CD14-positive monocyte (primary cell): ENCODE measurements around the gene TNS2. TPM values are rescaled to one million over a fixed set of nuclear protein-coding genes. Genes with fewer than 3 reads are reported as not detected.
"Not testable (repeated sequence)": the region's sequence is repeated elsewhere in the genome, so short reads cannot be mapped to it uniquely, and the experiment has no call there.

ENCODE experiments used
- DNase-seq, 3 donors: peaks; one replicate each; pipeline ENCODE4 v3.0.0-alpha.2; 2011 to 2022
- H2AFZ ChIP-seq: 2 replicates; pipeline ENCODE4 v1.6.0; 2012; ENCODE audit warnings: mild to moderate bottlenecking, low read depth, low read length, inconsistent platforms; ENCODE audit not compliant: insufficient read depth, poor library complexity, severe bottlenecking
- H3K27ac ChIP-seq, 2 donors: 1 replicate in 1 of 2; 2 replicates in 1 of 2; pipeline ENCODE4 v1.5.1; 2012 to 2013; ENCODE audit warnings: low read length in 2 of 2, control low read depth in 1 of 2, inconsistent platforms in 1 of 2, low read depth in 1 of 2, mild to moderate bottlenecking in 1 of 2
- H3K27me3 ChIP-seq, 2 donors: one replicate each; pipeline versions ENCODE4 v1.6.0 to v1.6.1; 2011 to 2013; ENCODE audit warnings: low read length in 2 of 2; ENCODE audit not compliant: control insufficient read depth in 2 of 2, insufficient read depth in 2 of 2
- H3K36me3 ChIP-seq, 2 donors: replicated peaks in 1 of 2; 1 replicate in 1 of 2; 2 replicates in 1 of 2; pipeline versions ENCODE4 v1.5.1 to v1.6.1; 2012 to 2013; ENCODE audit warnings: low read length in 2 of 2, control low read depth in 1 of 2, inconsistent platforms in 1 of 2, mild to moderate bottlenecking in 1 of 2; ENCODE audit not compliant: insufficient read depth in 2 of 2, control insufficient read depth in 1 of 2
- H3K4me1 ChIP-seq, 2 donors: 1 replicate in 1 of 2; 2 replicates in 1 of 2; pipeline versions ENCODE4 v1.5.1 to v1.6.1; 2012 to 2013; ENCODE audit warnings: low read length in 2 of 2, control low read depth in 1 of 2, inconsistent platforms in 1 of 2, mild to moderate bottlenecking in 1 of 2, moderate library complexity in 1 of 2; ENCODE audit not compliant: insufficient read depth in 2 of 2, control insufficient read depth in 1 of 2
- H3K4me2 ChIP-seq: replicated peaks from 2 replicates; pipeline ENCODE3; 2012; ENCODE audit warnings: low read length, moderate library complexity, mild to moderate bottlenecking; ENCODE audit not compliant: poor library complexity, severe bottlenecking; ENCODE audit errors: extremely low read depth
- H3K4me3 ChIP-seq, 3 experiments: fragments of 200-600 bp in 1 of 3; sonication (generic) in 1 of 3; replicated peaks in 1 of 3; 1 replicate in 2 of 3; 2 replicates in 1 of 3; pipeline ENCODE4 v1.5.1; 2011 to 2013; ENCODE audit warnings: low read length in 3 of 3, mild to moderate bottlenecking in 3 of 3, control low read depth in 2 of 3, low read depth in 2 of 3, inconsistent platforms in 1 of 3, moderate library complexity in 1 of 3
- H3K79me2 ChIP-seq: 2 replicates; pipeline ENCODE4 v1.6.0; 2012; ENCODE audit warnings: mild to moderate bottlenecking, control low read depth, inconsistent platforms, low read length, moderate library complexity; ENCODE audit not compliant: insufficient read depth
- H3K9ac ChIP-seq: 2 replicates; pipeline ENCODE4 v1.6.0; 2017; ENCODE audit warnings: low read length, mild to moderate bottlenecking; ENCODE audit not compliant: insufficient read depth, poor library complexity, severe bottlenecking
- H3K9me3 ChIP-seq, 2 donors: replicated peaks in 1 of 2; 1 replicate in 1 of 2; 2 replicates in 1 of 2; pipeline versions ENCODE4 v1.5.1 to v1.6.1; 2012 to 2013; ENCODE audit warnings: low read length in 2 of 2, control low read depth in 1 of 2; ENCODE audit not compliant: control insufficient read depth in 1 of 2, insufficient read depth in 1 of 2
- H4K20me1 ChIP-seq: 2 replicates; pipeline ENCODE4 v1.6.0; 2012; ENCODE audit warnings: mild to moderate bottlenecking, low read length, control low read depth, moderate library complexity; ENCODE audit not compliant: insufficient read depth
- H3K27ac Mint-ChIP-seq, 7 donors: one replicate each; pipeline ENCODE4 v1.8.0; 2020; ENCODE audit warnings: mild to moderate bottlenecking in 7 of 7, mixed read lengths in 7 of 7, moderate library complexity in 6 of 7, inconsistent platforms in 2 of 7
- H3K27me3 Mint-ChIP-seq, 3 donors: one replicate each; pipeline ENCODE4 v1.8.0; 2021 to 2022; ENCODE audit warnings: low read depth in 3 of 3, mild to moderate bottlenecking in 3 of 3, mixed read lengths in 3 of 3, moderate library complexity in 3 of 3, inconsistent platforms in 1 of 3
- H3K36me3 Mint-ChIP-seq, 2 donors: one replicate each; pipeline ENCODE4 v1.8.0; 2020; ENCODE audit warnings: mixed read lengths in 2 of 2, inconsistent platforms in 1 of 2, mild to moderate bottlenecking in 1 of 2
- H3K4me1 Mint-ChIP-seq: one replicate; pipeline ENCODE4 v1.8.0; 2020; ENCODE audit warnings: mild to moderate bottlenecking, mixed read lengths
- H3K4me3 Mint-ChIP-seq, 2 donors: one replicate each; pipeline ENCODE4 v1.8.0; 2020; ENCODE audit warnings: mild to moderate bottlenecking in 2 of 2, mixed read lengths in 2 of 2, moderate library complexity in 1 of 2
- H3K9me3 Mint-ChIP-seq, 7 donors: one replicate each; pipeline ENCODE4 v1.8.0; 2020 to 2022; ENCODE audit warnings: mixed read lengths in 7 of 7, mild to moderate bottlenecking in 6 of 7, moderate library complexity in 6 of 7, inconsistent platforms in 2 of 7
- CTCF ChIP-seq: fragments of 200-600 bp; IDR thresholded peaks from one replicate; pipeline ENCODE4 v1.8.0; 2022; ENCODE audit warnings: antibody characterized with exemption, mild to moderate bottlenecking
- WGBS: methylation state at CpG from one replicate; pipeline ENCODE4 v1.1.5; 2013; ENCODE audit warnings: missing lambda C conversion rate; ENCODE audit not compliant: insufficient coverage; 5-methylcytosine and 5-hydroxymethylcytosine counted together
- intact Hi-C, 2 donors: fragments of 100-400 bp; cut with micrococcal nuclease; formaldehyde crosslinking; loops; one replicate each; pipeline versions ENCODE4 v1.15.0 to v1.15.1; 2023
- polyA plus RNA-seq, 3 donors: library from polyadenylated mRNA; depleted of rRNA in 1 of 3; unstranded in 2 of 3; stranded (reverse) in 1 of 3; fragments of 300-500 nt in 2 of 3; fragments of >200 nt in 1 of 3; fragmentation: Illumina TruSeq in 2 of 3; gene quantifications; 1 replicate in 2 of 3; 2 replicates in 1 of 3; pipeline ENCODE4 v1.2.3, GENCODE V29; 2012 to 2021

TNS2 gene
- polyA plus RNA-seq, 3 donors: 0.05 to 0.43 (median 0.36) TPM

- Histone ChIP-seq H3K36me3 (no peaks in the 10 kb centered on the region), H3K9me3 (no peaks in the 10 kb centered on the region), H3K27me3 (peaks cover 15 to 24% of the 10 kb centered on the region in 2 donors), H3K9ac (no peak overlapping the region), H3K79me2 (no peaks in the 10 kb centered on the region), H2AFZ (peak overlapping the region; percentile 78), H3K4me3 (peak overlapping the region in 1 of 3 experiments; percentile 27), H3K4me1 (peaks cover 48 to 49% of the 10 kb centered on the region in 2 donors), H3K4me2 (peak overlapping the region; percentile 60), H3K27ac (peak overlapping the region; percentile 49 to 85), H4K20me1 (no peaks in the 10 kb centered on the region)
- Mint-ChIP-seq H3K27me3 (peaks cover 28 to 36% (median 33%) of the 10 kb centered on the region in 3 donors), H3K36me3 (peaks cover 0 to 13% of the 10 kb centered on the region in 2 donors), H3K9me3 (peaks cover 0 to 6% (median 0%) of the 10 kb centered on the region in 7 donors), H3K27ac (peak overlapping the region; percentile 79 to 95 (median 92)), H3K4me3 (no peak overlapping the region), H3K4me1 (peaks cover 42% of the 10 kb centered on the region)
- 79% methylated on average over 3 of the region's 6 CpGs for WGBS
- no peak for TF ChIP-seq CTCF
- DNase-seq: no peak
- intact Hi-C loops: loop anchor here in 1 of 2 donors (10.0 kb wide), 1 partner anchor 50 kb away; no protein-coding TSS in a partner anchor
Observed at GRCh38 chr12:53094394-53094787, 44.5 kb downstream of the TNS2 start.

- H3K27ac Mint-ChIP-seq: peak overlapping the region in 1 of 7 donors; percentile 42
- not testable (repeated sequence) for H2AFZ ChIP-seq, H3K9me3 Mint-ChIP-seq, H3K4me3 Mint-ChIP-seq, H3K36me3 ChIP-seq, H3K9ac ChIP-seq, H3K79me2 ChIP-seq, H3K4me2 ChIP-seq, H3K9me3 ChIP-seq, H4K20me1 ChIP-seq, DNase-seq, H3K4me3 ChIP-seq, H3K27ac ChIP-seq
- Histone ChIP-seq H3K27me3 (peaks cover 15 to 24% of the 10 kb centered on the region in 2 donors), H3K4me1 (peaks cover 49 to 50% of the 10 kb centered on the region in 2 donors)
- peaks cover 0 to 13% of the 10 kb centered on the region in 2 donors for H3K36me3 Mint-ChIP-seq
- 90% methylated on average over 2 of the region's 5 CpGs for WGBS
- H3K4me1 Mint-ChIP-seq: peaks cover 42% of the 10 kb centered on the region
- intact Hi-C loops: loop anchor here in 1 of 2 donors (10.0 kb wide), 1 partner anchor 50 kb away; no protein-coding TSS in a partner anchor
- peaks cover 29 to 36% (median 34%) of the 10 kb centered on the region in 3 donors for H3K27me3 Mint-ChIP-seq
Observed at GRCh38 chr12:53094796-53095595, 45.1 kb downstream of the TNS2 start.

DNA sequence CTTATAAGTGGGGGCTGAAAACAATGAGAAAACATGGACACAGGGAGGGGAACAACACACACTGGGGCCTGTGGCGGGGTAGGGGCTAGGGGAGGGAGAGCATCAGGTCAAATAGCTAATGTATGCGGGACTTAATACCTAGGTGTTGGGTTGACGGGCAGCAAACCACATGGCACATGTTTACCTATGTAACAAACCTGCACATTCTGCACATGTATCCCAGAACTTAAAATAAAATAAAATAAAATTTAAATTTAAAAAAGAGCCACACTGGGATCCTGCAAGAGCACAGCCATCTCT is 45.7 kb downstream of the TNS2 start:
- H3K9me3 ChIP-seq, H3K4me2 ChIP-seq, H3K4me3 Mint-ChIP-seq, DNase-seq, H3K4me3 ChIP-seq, H3K9ac ChIP-seq, H4K20me1 ChIP-seq, H3K27ac ChIP-seq, H2AFZ ChIP-seq, H3K36me3 ChIP-seq, H3K79me2 ChIP-seq, H3K9me3 Mint-ChIP-seq: not testable (repeated sequence)
- Mint-ChIP-seq H3K36me3 (peaks cover 0 to 13% of the 10 kb centered on the region in 2 donors), H3K27me3 (peaks cover 29 to 36% (median 34%) of the 10 kb centered on the region in 3 donors), H3K4me1 (peaks cover 42% of the 10 kb centered on the region), H3K27ac (peak overlapping the region in 1 of 7 donors; percentile 42)
- no CpG with 5 or more reads among the region's 3 CpGs for WGBS
- intact Hi-C loops: loop anchor here in 1 of 2 donors (10.0 kb wide), 1 partner anchor 51 kb away; no protein-coding TSS in a partner anchor
- peaks cover 49 to 50% of the 10 kb centered on the region in 2 donors for H3K4me1 ChIP-seq
- peaks cover 15 to 24% of the 10 kb centered on the region in 2 donors for H3K27me3 ChIP-seq
